ENCODE results near the gene RORC.
"Not testable (repeated sequence)": the region's sequence is repeated elsewhere in the genome, so short reads cannot be mapped to it uniquely, and the experiment has no call there.

RORC gene

DNA sequence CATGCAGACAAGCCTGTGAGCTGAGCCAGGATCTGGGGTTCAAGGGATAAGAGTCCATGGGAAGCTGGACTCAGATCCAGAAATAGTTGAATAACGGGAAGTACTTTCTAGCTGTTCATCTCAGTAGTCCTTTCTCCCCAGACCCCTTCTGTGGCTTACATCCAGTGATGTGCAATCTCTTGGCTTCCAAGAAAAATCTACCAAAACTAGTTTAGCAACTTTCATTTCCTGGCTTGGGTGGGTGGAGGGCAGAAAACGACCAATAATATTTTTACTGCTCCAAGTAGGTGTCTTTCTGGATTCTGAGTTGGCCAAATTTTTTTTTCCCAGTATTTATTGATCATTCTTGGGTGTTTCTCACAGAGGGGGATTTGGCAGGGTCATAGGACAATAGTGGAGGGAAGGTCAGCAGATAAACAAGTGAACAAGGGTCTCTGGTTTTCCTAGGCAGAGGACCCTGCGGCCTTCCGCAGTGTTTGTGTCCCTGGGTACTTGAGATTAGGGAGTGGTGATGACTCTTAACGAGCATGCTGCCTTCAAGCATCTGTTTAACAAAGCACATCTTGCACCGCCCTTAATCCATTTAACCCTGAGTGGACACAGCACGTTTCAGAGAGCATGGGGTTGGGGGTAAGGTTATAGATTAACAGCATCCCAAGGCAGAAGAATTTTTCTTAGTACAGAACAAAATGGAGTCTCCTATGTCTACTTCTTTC, 63.1 kb downstream of the RORC start:
- FAIRE-seq, result not testable (repeated sequence)

DNA sequence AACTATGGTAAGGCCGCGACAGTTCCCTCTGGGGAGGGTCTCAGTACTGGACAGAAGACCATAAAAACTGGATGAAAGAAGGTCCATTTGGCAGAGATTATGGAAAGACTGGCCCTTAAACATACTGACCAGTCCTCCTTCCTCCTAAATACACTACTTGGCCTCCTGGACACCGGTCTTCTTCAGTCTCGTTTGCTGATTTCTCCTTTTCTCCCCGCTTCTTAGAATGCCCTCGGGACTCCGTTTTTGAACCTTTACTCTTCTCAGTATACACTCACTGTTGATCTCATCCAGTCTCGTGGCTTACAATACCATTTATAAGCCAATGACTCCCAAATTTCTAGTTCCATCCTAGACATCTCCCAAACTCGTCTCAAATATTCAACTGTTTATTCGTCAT, 67.6 kb downstream of the RORC start:
- no peak for FAIRE-seq

DNA sequence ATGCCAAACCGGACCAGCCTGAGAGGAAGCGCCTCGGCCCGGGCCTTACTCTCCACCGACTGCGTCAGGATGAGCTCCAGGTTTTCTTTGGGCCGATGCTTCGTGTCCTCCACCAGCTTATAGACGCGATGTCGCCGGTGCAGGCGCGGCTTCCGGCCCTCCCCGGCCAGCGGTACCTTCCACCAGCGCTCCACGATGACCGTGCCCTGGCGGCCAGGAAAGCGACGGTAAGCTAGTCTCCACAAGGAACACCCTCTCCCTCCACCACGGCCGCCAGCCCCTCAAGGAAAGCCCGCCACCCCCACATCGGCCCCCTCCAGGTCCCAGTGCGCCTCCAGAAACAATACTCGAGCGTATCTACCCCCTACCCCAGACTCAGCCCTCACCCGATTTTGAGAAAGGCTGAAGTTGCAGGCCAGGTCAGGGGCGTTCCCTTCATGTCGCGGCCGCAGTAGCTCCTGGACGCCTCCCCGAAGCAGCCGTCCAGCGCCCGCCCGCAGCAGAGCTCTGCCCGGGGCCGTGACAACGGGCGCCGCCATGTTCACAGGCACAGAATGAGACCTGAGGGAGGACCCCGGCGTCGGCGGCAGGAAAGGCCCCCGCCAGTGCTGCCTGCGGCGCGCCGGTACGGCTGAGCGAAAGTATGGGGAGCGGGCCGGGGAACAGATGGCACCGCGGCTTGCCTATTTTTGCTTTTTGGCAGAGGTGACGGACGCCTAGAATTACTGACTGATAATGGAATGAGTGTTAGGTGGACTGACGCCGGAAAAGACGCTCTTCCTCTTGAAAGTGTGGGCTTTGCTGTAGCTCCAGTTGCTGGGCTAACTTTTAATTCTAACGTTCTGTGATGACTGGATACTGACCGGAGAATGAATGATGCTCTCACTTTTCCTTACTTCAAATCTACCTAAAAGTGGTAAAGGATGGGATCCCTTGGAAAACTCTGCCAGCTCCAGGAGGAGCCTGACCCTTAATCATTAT, 68.4 kb downstream of the RORC start, which contains the start of gene MRPL9:
TSS of gene MRPL9 (minus strand) at position 556 of the 981 bp plus-strand sequence. CDS start at position 539, 17 bp downstream.
- peak; percentile 21 for FAIRE-seq

DNA sequence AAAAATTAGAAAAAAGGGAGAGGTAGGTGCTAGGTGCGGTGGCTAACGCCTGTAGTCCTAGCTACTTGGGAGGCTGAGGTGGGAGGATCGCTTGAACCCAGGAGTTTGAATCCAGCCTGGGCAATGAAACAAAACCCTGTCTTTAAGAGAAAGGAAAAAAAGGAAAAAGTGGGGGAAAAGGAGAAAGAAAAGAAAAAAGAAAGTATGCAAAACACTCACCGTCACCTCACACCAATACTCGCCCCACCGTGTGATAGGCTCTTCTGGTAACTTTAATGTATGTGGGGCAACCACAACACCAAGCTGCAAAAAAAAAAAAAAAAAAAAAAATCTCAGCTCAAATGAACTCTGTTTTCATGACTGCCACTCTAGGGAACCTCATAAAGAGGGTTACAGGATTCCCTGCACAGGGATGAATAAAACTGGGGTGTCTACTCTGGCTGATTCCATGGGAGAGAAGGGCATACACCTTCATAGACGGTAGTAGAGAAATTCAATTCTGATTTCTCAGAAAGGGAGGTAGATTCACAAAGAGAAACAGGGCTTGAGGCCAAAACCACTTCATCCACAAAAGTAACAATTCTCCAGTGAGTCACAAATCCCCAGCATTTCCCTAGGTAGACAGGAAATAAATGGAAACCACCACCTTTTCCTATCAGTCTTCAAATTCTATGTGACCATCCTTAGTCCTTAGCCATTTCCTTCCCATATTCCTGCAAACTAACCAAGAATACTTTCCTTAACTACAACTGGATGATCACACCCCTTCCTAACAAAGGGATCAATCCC, 70.8 kb downstream of the RORC start:
- no peak for FAIRE-seq

- no peak for FAIRE-seq
These were observed 72.4 kb downstream of the RORC start for GRCh38 chr1:151759241-151759640.

GRCh38 chr1:151756291-151756690, 75.3 kb downstream of the RORC start:
- no peak for FAIRE-seq

Data from islet of Langerhans (tissue), 1 donor.